Small intestine (tissue), 7 donors: Measurements from ENCODE around the gene CMTM7. TPM values are rescaled to one million over a fixed set of nuclear protein-coding genes. Genes with fewer than 3 reads are reported as not detected.

Experiments used
- DNase-seq, 2 donors: peaks; one replicate each; pipeline versions ENCODE4 v3.0.0 to v3.0.0-alpha.2; 2013
- FAIRE-seq: peaks from 2 replicates; lab custom pipeline; 2012; peaks lifted over from hg19 to GRCh38; lab: Jason Lieb, UNC
- H3K27ac ChIP-seq, 3 donors: one replicate each; pipeline ENCODE4 v1.5.1; 2013; ENCODE audit warnings: low read length in 2 of 3, mild to moderate bottlenecking in 2 of 3, control low read depth in 1 of 3, inconsistent platforms in 1 of 3, low read depth in 1 of 3, moderate library complexity in 1 of 3
- H3K27me3 ChIP-seq, 3 donors: one replicate each; pipeline ENCODE4 v1.6.1; 2013; ENCODE audit warnings: low read length in 3 of 3, inconsistent platforms in 1 of 3; ENCODE audit not compliant: control insufficient read depth in 3 of 3, insufficient read depth in 3 of 3
- H3K36me3 ChIP-seq, 3 donors: one replicate each; pipeline ENCODE4 v1.6.1; 2013; ENCODE audit warnings: low read length in 3 of 3, inconsistent platforms in 1 of 3, low read depth in 1 of 3, mild to moderate bottlenecking in 1 of 3, moderate library complexity in 1 of 3; ENCODE audit not compliant: control insufficient read depth in 3 of 3, insufficient read depth in 2 of 3
- H3K4me1 ChIP-seq, 3 donors: one replicate each; pipeline ENCODE4 v1.6.1; 2013; ENCODE audit warnings: low read length in 2 of 3, inconsistent platforms in 1 of 3, low read depth in 1 of 3, mild to moderate bottlenecking in 1 of 3, moderate library complexity in 1 of 3; ENCODE audit not compliant: control insufficient read depth in 3 of 3, insufficient read depth in 2 of 3
- H3K4me3 ChIP-seq, 3 donors: one replicate each; pipeline ENCODE4 v1.5.1; 2013; ENCODE audit warnings: low read length in 3 of 3, control low read depth in 1 of 3, inconsistent platforms in 1 of 3, low read depth in 1 of 3, mild to moderate bottlenecking in 1 of 3, moderate library complexity in 1 of 3
- H3K9me3 ChIP-seq, 2 donors: one replicate each; pipeline ENCODE4 v1.6.1; 2013; ENCODE audit warnings: low read depth in 1 of 2, low read length in 1 of 2; ENCODE audit not compliant: control insufficient read depth in 2 of 2, insufficient read depth in 1 of 2
- WGBS, 3 donors: extraction: QIAGEN DNeasy Blood & Tissue Kit; methylation state at CpG; one replicate each; pipeline ENCODE4 v1.1.7; 2013; 5-methylcytosine and 5-hydroxymethylcytosine counted together
- polyA plus RNA-seq, 4 donors: library from polyadenylated mRNA; stranded (reverse) in 3 of 4; unstranded in 1 of 4; fragments of 200-250 nt in 3 of 4; fragments of 120-200 nt in 1 of 4; gene quantifications; one replicate each; pipeline versions ENCODE4 v1.2.1 to v1.2.3, GENCODE V29; 2013
- donor health status: healthy with polysubstance abuse.
- donor health status: control.
- donor health status: control.
- donor health status: Bipolar disorder and iron deficiency.
- donor health status: healthy.

Gene CMTM7
- polyA plus RNA-seq, 4 donors, result 2.0 to 8.2 (median 4.5) TPM

GRCh38 chr3:32403663-32404062, 12.0 kb downstream of the CMTM7 start:
- Histone ChIP-seq H3K27ac (no peak overlapping the region), H3K4me1 (peaks cover 0 to 18% (median 8%) of the 10 kb centered on the region in 3 donors), H3K9me3 (no peaks in the 10 kb centered on the region), H3K4me3 (no peak overlapping the region), H3K36me3 (no peaks in the 10 kb centered on the region), H3K27me3 (no peaks in the 10 kb centered on the region)
- DNase-seq, result no peak
- no peak for FAIRE-seq
- WGBS, 3 donors, result 62 to 78% (median 75%) methylated on average over 3 of the region's 3 CpGs

- peaks cover 0 to 18% (median 8%) of the 10 kb centered on the region in 3 donors for H3K4me1 ChIP-seq
- H3K36me3 ChIP-seq, result no peaks in the 10 kb centered on the region
- no peak overlapping the region for H3K4me3 ChIP-seq
- DNase-seq, result no peak
- no peaks in the 10 kb centered on the region for H3K27me3 ChIP-seq
- H3K27ac ChIP-seq, result no peak overlapping the region
- 67 to 75% (median 69%) methylated on average over 1 of the region's 1 CpG for WGBS, 3 donors
- H3K9me3 ChIP-seq, result no peaks in the 10 kb centered on the region
- FAIRE-seq, result no peak
These were observed 13.1 kb downstream of the CMTM7 start for GRCh38 chr3:32404714-32405113.

GRCh38 chr3:32405155-32405554, 13.5 kb downstream of the CMTM7 start:
- no peaks in the 10 kb centered on the region for H3K9me3 ChIP-seq
- peaks cover 0 to 18% (median 8%) of the 10 kb centered on the region in 3 donors for H3K4me1 ChIP-seq
- no peaks in the 10 kb centered on the region for H3K36me3 ChIP-seq
- DNase-seq, result peak in 1 of 2 donors; percentile 16
- no peak overlapping the region for H3K4me3 ChIP-seq
- no peak overlapping the region for H3K27ac ChIP-seq
- H3K27me3 ChIP-seq, result no peaks in the 10 kb centered on the region
- 4 to 35% (median 28%) methylated on average over 2 of the region's 2 CpGs for WGBS, 3 donors
- FAIRE-seq, result no peak

- no peaks in the 10 kb centered on the region for H3K9me3 ChIP-seq
- FAIRE-seq (no peak), DNase-seq (peak in 1 of 2 donors; percentile 32)
- H3K27ac ChIP-seq, result no peak overlapping the region
- WGBS, 3 donors, result 47 to 59% (median 55%) methylated on average over 7 of the region's 7 CpGs
- H3K36me3 ChIP-seq, result no peaks in the 10 kb centered on the region
- H3K4me1 ChIP-seq, result peaks cover 0 to 15% (median 8%) of the 10 kb centered on the region in 3 donors
- no peak overlapping the region for H3K4me3 ChIP-seq
- H3K27me3 ChIP-seq, result no peaks in the 10 kb centered on the region
These were observed 14.2 kb downstream of the CMTM7 start for GRCh38 chr3:32405711-32406323.

- Histone ChIP-seq H3K4me1 (peaks cover 0 to 10% (median 4%) of the 10 kb centered on the region in 3 donors), H3K27ac (peak overlapping the region in 1 of 3 donors; percentile 18)
- FAIRE-seq, result no peak
These were observed 15.1 kb downstream of the CMTM7 start for GRCh38 chr3:32406486-32407408.

GRCh38 chr3:32410367-32411246, 19.0 kb downstream of the CMTM7 start:
- no peak overlapping the region for H3K27ac ChIP-seq
- FAIRE-seq, result no peak

More at GRCh38 chr3:32406486-32407408, 15.1 kb downstream of the CMTM7 start:
- DNase-seq, result peak in 1 of 2 donors; percentile 35
- Histone ChIP-seq H3K4me3 (no peak overlapping the region), H3K36me3 (no peaks in the 10 kb centered on the region), H3K27me3 (no peaks in the 10 kb centered on the region), H3K9me3 (no peaks in the 10 kb centered on the region)
- 77 to 87% (median 85%) methylated on average over 7 of the region's 7 CpGs for WGBS, 3 donors

GRCh38 chr3:32411442-32411841, 19.8 kb downstream of the CMTM7 start:
- 84 to 91% (median 86%) methylated on average over 5 of the region's 5 CpGs for WGBS, 3 donors
- FAIRE-seq, result no peak

More at GRCh38 chr3:32410367-32411246, 19.0 kb downstream of the CMTM7 start:
- H3K36me3 ChIP-seq, result no peaks in the 10 kb centered on the region
- H3K4me3 ChIP-seq, result no peak overlapping the region
- no peaks in the 10 kb centered on the region for H3K9me3 ChIP-seq
- no peaks in the 10 kb centered on the region for H3K27me3 ChIP-seq
- H3K4me1 ChIP-seq, result peaks cover 0 to 3% (median 0%) of the 10 kb centered on the region in 3 donors
- WGBS, 3 donors, result 80 to 92% (median 91%) methylated on average over 10 of the region's 10 CpGs
- no peak for DNase-seq

GRCh38 chr3:32412887-32413286, 21.2 kb downstream of the CMTM7 start:
- H3K9me3 ChIP-seq, result no peaks in the 10 kb centered on the region
- H3K4me3 ChIP-seq, result no peak overlapping the region
- no peak overlapping the region for H3K27ac ChIP-seq
- H3K36me3 ChIP-seq, result no peaks in the 10 kb centered on the region
- DNase-seq, result no peak
- no peaks in the 10 kb centered on the region for H3K4me1 ChIP-seq
- no peak for FAIRE-seq
- H3K27me3 ChIP-seq, result no peaks in the 10 kb centered on the region
- 95 to 98% (median 96%) methylated on average over 3 of the region's 3 CpGs for WGBS, 3 donors

More at GRCh38 chr3:32411442-32411841, 19.8 kb downstream of the CMTM7 start:
- no peaks in the 10 kb centered on the region for H3K36me3 ChIP-seq
- H3K27ac ChIP-seq, result no peak overlapping the region
- no peak overlapping the region for H3K4me3 ChIP-seq
- no peaks in the 10 kb centered on the region for H3K27me3 ChIP-seq
- no peak for DNase-seq
- no peaks in the 10 kb centered on the region for H3K9me3 ChIP-seq
- H3K4me1 ChIP-seq, result peaks cover 0 to 3% (median 0%) of the 10 kb centered on the region in 3 donors
